PC-3 (cell line): ENCODE measurements around the gene GABPA.

Experiments
- CTCF ChIP-seq: fragments of 300-600 bp; sonication (generic); conservative IDR thresholded peaks from 2 replicates; pipeline ENCODE4 v1.5.1; 2017; ENCODE audit warnings: antibody characterized with exemption, low read depth, mild to moderate bottlenecking, low read length
- EZH2 ChIP-seq: fragments of 300-600 bp; sonication (generic); IDR thresholded peaks from one replicate; pipeline ENCODE4 v1.6.1; 2017; ENCODE audit warnings: antibody characterized with exemption, mild to moderate bottlenecking, low read length; ENCODE audit not compliant: unreplicated experiment
- EZH2phosphoT487 ChIP-seq: fragments of 300-600 bp; sonication (generic); IDR thresholded peaks from 2 replicates; pipeline ENCODE4 v1.6.1; 2018; ENCODE audit warnings: mild to moderate bottlenecking, antibody characterized with exemption, low read length, borderline replicate concordance

GRCh38 chr21:25732091-25732760 is 2.5 kb upstream of the GABPA start:
- no peak for TF ChIP-seq CTCF
- TF ChIP-seq EZH2phosphoT487, result no peak
- no peak for TF ChIP-seq EZH2
